Activated CD8-positive, alpha-beta memory T cell treated with anti-CD3 and anti-CD28 coated beads, Interleukin-2, amount 50 U/mL, for 24 hours (primary cell): Measurements from ENCODE around the gene PYGO2.

ENCODE experiments used
- DNase-seq: peaks from one replicate; pipeline ENCODE4 v3.0.0-alpha.2; 2020; ENCODE audit errors: extremely low read depth

The PYGO2 gene

DNA sequence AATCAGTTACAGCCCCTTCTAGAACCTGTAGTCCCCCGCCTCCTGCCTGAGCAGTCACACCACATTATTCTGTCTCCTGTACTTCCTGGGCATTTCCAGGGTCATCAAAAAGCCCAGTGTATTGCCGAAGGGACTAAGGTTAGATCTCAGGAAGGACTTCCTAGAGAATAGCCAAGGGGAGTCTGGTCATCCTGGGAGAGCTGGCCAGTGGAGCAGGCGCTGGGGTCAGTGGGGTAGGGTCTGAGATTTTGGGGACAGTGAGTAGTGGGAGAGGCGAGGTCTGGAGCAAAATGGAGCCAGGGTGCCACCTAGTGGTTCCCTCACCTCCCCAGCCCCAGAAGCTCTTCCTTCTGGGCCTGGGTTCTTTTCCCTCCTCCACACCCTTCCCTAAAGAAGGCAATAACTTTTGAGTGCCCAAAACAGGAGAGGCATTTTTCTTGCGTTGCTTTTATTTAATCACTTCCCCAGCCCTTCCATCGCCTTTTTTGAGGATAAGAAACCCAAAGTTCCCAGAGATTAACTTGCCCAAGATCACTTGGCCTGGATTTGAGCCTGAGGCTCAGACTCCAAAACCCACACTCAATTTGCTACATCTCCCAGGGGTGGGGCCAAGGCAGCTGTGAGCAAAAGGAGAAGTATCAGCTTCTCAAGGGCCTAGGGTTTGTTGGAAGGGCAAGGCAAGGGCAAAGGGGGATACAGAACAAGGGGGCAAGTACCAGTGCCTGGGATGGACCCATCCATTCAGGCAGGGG is 17.8 kb downstream of the PYGO2 start:
- DNase-seq = no peak

GRCh38 chr1:154941333-154942013 is 20.1 kb downstream of the PYGO2 start:
- no peak for DNase-seq

DNA sequence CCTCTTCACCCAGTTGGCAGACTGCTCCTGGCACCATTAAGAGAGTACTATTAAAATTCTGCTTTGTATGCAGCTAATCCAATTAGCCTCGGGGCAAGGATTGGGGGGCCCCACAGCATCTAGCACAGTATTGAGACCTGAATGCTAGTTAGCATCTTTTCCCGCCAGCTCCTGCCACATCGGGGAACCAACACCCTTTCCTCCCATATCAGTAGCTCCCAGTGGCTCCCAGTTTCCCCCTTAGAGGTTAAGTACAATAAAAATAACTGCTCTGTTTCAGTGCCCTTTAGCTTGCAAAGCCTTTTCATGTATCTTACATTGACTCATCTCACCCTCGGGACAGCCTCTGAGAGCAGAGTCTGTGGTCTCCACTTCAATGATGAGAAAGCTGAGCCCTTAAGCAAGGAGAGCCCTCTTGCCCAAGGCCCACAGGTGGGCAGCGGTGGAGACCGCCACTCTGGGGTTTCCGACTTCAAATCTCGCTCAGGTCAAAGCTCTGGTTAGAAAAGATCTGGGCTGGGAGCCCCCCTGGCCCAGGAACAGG is 20.9 kb downstream of the PYGO2 start:
- no peak for DNase-seq

DNA sequence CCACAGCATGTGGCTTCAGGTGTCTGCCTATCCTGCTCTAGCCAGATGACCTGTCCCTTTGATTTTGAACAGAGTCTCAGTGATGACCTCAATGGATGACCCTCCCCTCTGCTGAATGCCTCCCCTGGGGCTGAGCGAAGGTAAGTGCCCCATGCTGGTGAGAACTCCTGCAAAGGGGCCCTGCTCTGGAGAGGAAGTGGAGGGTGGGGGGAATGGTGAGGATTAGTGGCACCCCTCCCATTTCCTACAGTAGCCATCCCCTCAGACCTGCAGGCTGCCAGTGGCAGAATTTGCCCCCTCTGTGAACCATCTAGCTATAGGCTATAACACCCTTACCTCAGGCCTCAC is 21.4 kb downstream of the PYGO2 start:
- DNase-seq = no peak

- no peak for DNase-seq
Measured at GRCh38 chr1:154938604-154939399, 22.8 kb downstream of the PYGO2 start.

DNA sequence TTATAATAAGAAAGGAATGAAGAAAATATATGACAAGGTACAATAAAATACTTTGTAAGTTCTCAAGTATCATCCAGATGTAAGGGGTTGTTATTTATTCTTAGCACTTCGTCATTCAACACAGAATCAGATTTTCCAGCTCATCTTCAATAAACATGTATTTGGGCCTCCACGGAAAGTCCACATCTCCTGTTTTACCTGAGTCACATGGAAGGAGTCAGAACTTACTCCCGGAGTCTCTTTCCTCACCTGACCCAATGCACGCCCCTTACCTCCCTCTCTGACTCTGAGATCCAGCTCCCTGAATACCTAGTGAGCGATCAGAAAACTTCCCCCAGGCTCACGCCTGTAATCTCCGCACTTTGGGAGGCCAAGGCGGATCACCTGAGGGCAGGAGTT is 23.6 kb downstream of the PYGO2 start:
- no peak for DNase-seq

DNA sequence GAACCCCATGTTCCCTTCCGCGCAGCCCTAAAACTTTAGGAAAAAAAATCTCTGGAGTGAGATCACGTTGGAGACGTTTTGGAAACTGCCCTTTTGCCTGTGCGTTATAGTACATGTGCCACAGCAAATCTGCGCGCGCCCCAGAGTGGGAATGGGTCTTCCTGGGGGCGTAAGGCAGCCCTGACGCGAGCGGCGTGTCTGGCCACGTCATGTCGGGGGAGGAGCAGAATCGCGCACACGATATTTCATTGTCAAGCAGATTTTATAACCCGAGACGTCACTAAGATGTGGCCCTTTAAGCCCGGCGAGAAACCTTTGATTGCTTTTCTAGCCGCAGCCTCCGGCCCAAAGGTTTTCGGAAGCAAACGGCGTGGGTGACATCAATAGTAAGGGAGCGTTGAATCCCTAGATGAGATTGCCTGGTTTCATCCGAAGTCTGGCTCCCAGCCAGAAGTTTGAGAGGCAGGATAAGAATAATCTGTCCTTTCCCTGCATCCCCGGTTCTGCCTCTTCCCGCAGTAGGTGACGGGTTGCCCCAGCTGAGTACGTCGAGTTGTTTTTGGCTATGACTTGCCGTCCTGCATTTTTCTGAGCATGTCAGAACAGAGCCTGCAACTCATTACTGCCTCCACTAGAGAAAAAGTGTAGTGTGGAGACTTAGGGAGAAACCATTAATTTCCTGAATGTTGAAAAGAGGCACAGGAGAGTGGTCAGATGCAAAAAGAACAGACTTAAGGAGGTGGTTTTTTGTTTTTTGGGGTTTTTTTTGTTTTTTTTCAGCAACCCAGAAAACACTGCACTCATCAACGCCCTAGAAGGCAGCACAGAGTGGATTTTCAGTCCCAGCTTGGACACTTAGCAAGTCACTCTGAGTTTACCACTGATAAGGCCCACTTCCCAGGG is 24.2 kb downstream of the PYGO2 start:
- peak; percentile 71 for DNase-seq

- DNase-seq = peak; percentile 93
Measured at GRCh38 chr1:154936555-154937084, 25.0 kb downstream of the PYGO2 start, which contains the start of gene PMVK. TSS of gene PMVK (minus strand) at chr1:154936719. CDS start at chr1:154936685, 34 bp downstream.

DNA sequence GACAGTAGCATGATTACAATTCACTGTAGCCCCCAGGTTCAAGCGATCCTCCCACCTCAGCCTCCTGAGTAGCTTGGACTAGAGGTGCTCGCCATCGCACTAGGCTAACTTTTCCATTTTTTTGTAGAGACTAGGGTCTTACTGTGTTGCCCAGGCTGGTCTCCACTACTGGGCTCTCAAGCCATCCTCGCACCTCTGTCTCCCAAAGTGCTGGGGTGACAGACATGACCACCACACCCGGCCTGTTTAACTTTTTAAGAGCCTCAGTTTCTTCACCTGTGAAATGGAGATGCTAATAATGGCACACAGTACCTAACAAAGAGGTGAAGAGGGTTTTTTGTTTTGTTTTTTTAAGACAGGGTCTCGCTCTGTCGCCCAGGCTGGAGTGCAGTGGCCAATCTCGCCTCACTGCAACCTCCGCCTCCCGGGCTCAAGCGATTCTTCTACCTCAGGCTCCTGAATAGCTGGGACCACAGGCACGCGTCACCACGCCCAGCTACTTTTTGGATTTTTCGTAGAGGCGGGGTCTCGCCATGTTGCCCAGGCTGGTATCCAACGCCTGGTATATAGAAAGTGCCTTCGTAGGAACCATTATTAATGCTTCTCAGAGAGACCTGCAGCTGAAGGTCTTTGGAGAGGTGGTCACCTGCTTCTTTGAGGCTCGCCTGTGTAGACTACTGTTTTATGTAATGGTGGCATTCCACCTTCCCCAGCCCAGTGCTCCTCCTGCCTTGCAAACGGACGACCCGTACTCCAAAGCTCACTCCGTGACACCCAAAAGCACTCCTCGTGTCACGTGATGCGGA is 25.6 kb downstream of the PYGO2 start:
- no peak for DNase-seq

GRCh38 chr1:154934358-154934948 is 27.1 kb downstream of the PYGO2 start:
- DNase-seq = no peak

DNA sequence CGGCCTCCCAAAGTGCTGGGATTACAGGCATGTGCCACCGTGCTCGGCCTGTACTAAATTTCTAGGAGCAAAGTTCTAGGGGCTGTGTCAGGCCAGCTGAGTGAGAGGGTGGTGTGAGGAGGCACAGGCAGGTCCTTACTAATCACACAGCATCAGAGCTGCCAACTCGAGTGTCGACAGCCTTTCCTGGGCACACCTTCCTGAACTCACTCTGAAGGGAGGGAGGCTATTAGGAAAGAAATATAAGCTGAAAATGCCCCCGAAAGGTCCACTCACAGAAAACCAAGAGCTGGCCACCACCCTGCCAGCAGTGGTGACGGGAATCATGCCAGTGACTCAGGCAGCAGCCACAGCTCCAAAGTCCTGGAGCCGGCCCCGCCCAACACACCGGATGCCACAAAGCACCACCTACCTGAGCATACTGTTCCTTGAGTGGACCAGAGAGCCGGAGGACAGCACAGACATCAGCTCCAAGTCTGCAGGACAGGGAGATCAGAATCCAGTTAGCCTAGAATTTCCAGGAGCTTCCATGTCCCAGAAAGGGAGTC is 29.6 kb downstream of the PYGO2 start:
- DNase-seq = no peak

DNA sequence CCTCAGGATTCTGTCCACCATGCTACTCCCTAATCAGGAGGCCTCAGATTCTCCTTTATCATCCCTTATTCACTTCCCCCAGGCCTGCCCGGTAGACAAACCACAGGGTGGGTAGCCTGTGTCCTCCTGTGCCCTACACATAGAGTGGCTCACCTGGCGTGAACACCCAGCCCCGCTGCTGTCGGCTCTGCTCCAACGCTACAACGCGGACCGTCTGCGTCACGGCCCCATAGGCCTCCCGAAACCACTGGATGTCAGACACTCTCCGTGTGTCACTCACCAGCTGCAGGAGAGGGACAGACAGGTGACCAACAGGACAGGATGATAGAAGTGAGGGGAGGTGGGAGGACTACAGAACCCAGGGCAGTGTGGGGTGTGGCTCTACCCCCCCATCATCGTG is 35.4 kb downstream of the PYGO2 start:
- no peak for DNase-seq

GRCh38 chr1:154925335-154926170 is 36.0 kb downstream of the PYGO2 start:
- DNase-seq = no peak

DNA sequence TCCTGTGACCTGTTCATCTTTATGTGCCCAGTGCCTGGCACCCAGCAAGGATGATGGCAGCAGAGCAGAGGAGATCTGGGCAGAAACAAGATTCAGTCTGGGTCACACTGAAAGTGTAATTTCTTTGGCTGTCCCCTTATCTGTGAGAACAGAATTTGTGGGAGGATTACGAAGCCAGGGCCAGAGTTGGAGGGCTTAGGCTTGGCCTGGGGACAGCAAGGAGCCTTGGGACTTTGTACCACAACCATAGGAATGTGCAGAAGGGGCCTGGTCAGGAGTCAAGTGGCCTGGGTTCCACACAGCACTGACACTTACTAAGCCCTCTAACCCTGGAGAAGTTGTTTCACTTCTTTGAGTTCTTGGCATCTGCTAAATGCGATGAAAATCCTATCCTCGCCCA is 37.9 kb downstream of the PYGO2 start:
- no peak for DNase-seq

DNA sequence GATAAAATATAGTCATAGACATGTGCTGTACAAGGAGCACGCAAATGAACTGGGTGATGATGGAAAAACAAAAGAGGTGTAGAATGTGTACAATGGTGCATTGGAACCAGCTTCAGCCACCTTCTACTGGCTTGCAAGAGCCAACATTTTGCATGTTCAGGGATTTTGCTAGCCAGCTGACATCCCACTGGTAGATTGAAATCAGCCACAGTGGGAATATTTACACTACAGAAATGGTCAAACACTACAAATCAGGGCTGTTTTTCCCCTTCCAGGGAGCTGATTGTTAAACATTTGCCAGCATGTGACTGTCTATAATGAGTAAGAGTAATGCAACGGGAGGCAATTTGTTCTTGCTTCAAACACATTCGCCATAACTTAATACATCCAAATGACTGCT is 48.3 kb downstream of the PYGO2 start:
- DNase-seq = no peak

GRCh38 chr1:154912755-154913154 is 48.8 kb downstream of the PYGO2 start:
- no peak for DNase-seq

- no peak for DNase-seq
Measured at GRCh38 chr1:154911691-154912550, 49.7 kb downstream of the PYGO2 start.

DNA sequence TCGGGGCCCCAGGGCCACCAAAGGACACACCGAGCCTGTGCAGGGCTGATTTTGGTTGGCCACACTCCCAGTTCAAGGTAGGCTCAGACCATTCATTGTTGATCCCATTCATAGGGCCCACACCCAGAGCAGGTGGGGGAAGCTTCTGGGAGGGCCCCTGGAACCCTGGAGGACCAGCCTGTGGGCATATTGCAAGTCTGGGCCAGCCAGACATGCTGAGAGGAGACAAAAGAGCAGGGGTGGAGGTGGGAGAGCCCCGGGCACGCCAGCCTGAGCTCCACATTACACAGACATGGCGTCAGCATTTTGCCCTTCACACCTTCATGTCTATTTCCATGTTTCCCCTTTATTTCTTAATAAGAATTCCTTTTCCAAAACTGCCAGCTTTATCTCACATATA is 50.7 kb downstream of the PYGO2 start:
- DNase-seq = no peak
